A549 (cell line): ENCODE measurements around the gene HNRNPA1.

Experiments used
- CEBPB ChIP-seq, 2 experiments: fragments of >200 bp in 1 of 2; sonication (Bioruptor Twin) in 1 of 2; formaldehyde crosslinking in 1 of 2; IDR thresholded peaks; 2 replicates each; pipeline ENCODE4 v1.6.1; 2012 to 2016
- EP300 ChIP-seq, 2 experiments: fragments of >200 bp; sonication (Bioruptor Twin); formaldehyde crosslinking; IDR thresholded peaks; 2 replicates in 1 of 2; 3 replicates in 1 of 2; pipeline ENCODE4 v1.6.1; 2016 to 2017
- RFX5 ChIP-seq: fragments of 450-650 bp; IDR thresholded peaks from 2 replicates; pipeline ENCODE4 v1.7.1; 2014; ENCODE audit warnings: antibody characterized with exemption, mild to moderate bottlenecking, moderate library complexity
- ZNF302 ChIP-seq: fragments of 250-450 bp; sonication (Bioruptor Pico); IDR thresholded peaks from 2 replicates; pipeline ENCODE4 v1.9.0; 2021; ENCODE audit warnings: inconsistent platforms, mild to moderate bottlenecking, moderate library complexity
- TF ChIP-seq, protein P1 (sequence below): fragments of >200 bp; sonication (Bioruptor Twin); formaldehyde crosslinking; IDR thresholded peaks from 3 replicates; pipeline ENCODE4 v1.5.1; 2016
- TF ChIP-seq, protein P2 (sequence below): fragments of 200-600 bp; sonication (generic); IDR thresholded peaks from 2 replicates; pipeline ENCODE4 v1.6.1; 2016; ENCODE audit warnings: antibody characterized with exemption, mild to moderate bottlenecking, moderate library complexity
- TF ChIP-seq, protein P3 (sequence below): fragments of >200 bp; sonication (Bioruptor Twin); formaldehyde crosslinking; IDR thresholded peaks from 3 replicates; pipeline ENCODE4 v1.6.1; 2016

DNA sequence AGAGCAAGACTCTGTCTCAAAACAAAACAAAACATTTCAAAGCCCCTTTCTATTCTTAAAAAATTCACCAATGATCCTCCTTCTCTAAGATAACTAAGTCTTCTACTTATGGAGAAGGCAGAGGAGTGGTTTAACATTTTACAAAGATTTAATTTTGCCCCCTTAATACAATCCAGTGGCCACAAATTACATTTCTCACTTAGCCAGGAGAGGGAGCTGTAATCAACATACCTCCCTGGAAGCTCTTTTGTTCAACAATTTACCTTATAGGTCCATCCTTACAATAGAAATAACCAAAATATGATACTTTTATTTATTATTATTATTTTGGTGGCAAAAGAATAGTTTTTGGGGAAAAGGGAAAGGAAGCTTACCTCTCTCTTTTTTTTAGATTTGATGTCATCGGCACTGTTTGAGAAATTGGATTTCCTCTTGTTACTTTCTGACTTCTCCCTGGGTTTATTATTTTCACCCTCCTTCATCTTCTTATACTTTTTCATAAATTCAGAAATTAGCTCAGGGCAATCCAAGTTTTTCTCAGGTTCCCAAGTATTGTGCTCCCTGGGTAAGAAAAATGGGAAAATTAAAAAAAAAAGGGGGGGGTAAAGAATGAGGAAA is 28.8 kb upstream of the HNRNPA1 start:
- TF ChIP-seq RFX5 (no peak), CEBPB (IDR thresholded peaks at IDR 0.05) (no peak), EP300 (IDR thresholded peaks at IDR 0.05) (no peak), ZNF302 (CRISPR knock-in tag) (no peak)
- TF ChIP-seq, protein P1, sequence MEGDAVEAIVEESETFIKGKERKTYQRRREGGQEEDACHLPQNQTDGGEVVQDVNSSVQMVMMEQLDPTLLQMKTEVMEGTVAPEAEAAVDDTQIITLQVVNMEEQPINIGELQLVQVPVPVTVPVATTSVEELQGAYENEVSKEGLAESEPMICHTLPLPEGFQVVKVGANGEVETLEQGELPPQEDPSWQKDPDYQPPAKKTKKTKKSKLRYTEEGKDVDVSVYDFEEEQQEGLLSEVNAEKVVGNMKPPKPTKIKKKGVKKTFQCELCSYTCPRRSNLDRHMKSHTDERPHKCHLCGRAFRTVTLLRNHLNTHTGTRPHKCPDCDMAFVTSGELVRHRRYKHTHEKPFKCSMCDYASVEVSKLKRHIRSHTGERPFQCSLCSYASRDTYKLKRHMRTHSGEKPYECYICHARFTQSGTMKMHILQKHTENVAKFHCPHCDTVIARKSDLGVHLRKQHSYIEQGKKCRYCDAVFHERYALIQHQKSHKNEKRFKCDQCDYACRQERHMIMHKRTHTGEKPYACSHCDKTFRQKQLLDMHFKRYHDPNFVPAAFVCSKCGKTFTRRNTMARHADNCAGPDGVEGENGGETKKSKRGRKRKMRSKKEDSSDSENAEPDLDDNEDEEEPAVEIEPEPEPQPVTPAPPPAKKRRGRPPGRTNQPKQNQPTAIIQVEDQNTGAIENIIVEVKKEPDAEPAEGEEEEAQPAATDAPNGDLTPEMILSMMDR = peak; percentile 80
- TF ChIP-seq, protein P2, sequence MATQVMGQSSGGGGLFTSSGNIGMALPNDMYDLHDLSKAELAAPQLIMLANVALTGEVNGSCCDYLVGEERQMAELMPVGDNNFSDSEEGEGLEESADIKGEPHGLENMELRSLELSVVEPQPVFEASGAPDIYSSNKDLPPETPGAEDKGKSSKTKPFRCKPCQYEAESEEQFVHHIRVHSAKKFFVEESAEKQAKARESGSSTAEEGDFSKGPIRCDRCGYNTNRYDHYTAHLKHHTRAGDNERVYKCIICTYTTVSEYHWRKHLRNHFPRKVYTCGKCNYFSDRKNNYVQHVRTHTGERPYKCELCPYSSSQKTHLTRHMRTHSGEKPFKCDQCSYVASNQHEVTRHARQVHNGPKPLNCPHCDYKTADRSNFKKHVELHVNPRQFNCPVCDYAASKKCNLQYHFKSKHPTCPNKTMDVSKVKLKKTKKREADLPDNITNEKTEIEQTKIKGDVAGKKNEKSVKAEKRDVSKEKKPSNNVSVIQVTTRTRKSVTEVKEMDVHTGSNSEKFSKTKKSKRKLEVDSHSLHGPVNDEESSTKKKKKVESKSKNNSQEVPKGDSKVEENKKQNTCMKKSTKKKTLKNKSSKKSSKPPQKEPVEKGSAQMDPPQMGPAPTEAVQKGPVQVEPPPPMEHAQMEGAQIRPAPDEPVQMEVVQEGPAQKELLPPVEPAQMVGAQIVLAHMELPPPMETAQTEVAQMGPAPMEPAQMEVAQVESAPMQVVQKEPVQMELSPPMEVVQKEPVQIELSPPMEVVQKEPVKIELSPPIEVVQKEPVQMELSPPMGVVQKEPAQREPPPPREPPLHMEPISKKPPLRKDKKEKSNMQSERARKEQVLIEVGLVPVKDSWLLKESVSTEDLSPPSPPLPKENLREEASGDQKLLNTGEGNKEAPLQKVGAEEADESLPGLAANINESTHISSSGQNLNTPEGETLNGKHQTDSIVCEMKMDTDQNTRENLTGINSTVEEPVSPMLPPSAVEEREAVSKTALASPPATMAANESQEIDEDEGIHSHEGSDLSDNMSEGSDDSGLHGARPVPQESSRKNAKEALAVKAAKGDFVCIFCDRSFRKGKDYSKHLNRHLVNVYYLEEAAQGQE = no peak
- TF ChIP-seq, protein P3, sequence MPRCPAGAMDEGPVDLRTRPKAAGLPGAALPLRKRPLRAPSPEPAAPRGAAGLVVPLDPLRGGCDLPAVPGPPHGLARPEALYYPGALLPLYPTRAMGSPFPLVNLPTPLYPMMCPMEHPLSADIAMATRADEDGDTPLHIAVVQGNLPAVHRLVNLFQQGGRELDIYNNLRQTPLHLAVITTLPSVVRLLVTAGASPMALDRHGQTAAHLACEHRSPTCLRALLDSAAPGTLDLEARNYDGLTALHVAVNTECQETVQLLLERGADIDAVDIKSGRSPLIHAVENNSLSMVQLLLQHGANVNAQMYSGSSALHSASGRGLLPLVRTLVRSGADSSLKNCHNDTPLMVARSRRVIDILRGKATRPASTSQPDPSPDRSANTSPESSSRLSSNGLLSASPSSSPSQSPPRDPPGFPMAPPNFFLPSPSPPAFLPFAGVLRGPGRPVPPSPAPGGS = no peak
